Stimulated activated CD4-positive, alpha-beta T cell treated with anti-CD3 and anti-CD28 coated beads, Interleukin-4, amount 100 ng/mL, for 1 hour (primary cell): ENCODE measurements around the gene PCSK5.
A peak's percentile ranks its signal among the peaks of the same experiment; 100 is the strongest.
"Not testable (repeated sequence)": the region's sequence is repeated elsewhere in the genome, so short reads cannot be mapped to it uniquely, and the experiment has no call there.

Experiments
- DNase-seq: peaks from one replicate; pipeline ENCODE4 v3.0.0-alpha.2; 2020

The PCSK5 gene

DNA sequence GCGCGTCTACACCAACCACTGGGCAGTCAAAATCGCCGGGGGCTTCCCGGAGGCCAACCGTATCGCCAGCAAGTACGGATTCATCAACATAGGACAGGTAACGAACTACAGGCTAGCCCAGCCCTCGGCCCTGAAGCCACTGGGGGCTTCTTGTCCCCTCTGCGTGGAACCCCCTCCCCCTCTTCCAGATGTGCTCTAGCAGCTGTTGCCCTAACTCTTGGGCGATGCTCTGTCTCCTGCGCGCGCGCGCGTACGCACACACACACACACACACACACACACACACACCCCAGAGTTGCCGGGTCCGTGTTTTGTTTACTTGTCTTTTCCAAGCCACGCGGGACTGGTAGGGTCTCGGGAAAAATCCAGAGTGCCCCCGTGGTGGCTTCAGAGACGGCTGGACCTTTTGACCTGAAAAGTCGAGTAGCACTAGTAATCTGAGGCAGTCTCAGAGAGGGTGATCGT is 836 bp downstream of the PCSK5 start:
- DNase-seq, result peak; percentile 48

DNA sequence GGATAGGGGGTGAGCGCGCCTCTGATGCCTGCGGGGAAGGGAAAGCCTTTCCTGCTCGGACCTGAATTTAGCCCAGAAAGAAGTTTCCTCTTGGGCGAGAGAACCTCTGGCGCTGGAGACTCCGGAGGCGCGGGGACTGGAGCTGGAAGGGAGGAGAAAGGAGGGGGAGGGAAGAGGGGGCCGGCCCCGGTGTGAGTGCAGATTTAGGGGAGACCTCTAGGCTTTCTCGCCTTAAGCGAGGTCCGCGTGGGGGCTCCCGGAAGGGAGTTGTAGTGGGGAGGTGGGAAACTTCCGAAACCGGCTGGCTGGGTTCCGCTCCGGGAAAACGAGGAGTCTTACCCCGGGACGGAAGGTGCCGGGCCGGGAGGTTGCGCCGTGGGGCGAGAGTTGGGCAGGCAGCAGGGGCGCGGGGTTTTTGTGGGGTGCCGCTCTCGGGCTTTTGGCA is 1.3 kb downstream of the PCSK5 start:
- peak; percentile 16 for DNase-seq

DNA sequence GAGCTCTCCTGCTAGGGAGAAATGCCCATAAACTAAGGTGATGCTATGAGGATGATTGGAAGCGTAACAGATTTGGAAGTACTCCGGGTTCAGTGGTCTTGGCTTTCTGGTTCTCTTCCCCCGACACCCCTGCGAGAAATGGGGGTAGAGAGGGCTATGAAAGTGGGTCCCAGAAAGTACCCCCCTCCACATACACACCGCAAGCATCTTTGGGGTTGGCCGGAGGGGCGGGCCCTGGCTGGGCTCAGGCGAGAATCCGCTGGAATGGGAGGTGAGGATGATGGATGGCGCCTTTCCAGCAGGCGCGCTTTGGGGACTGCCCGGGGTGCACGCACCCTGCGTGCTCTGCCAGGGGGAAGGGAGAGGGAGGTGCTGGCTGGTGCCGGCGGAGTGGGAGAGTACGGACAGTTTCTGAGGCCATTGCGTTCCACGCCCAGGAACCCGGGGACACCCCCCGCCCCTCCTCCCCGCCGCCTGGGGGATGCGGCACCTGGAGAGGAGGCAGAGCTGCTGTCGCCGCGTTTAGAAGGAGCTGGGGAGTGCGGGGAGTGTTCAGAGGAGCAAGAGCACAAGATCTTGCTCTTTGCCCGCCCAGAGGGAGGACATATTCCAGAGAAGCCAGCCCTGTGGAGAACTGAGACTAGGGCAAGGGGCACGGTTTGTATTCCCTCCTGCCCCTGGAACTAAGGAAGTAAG is 1.9 kb downstream of the PCSK5 start:
- peak; percentile 26 for DNase-seq

DNA sequence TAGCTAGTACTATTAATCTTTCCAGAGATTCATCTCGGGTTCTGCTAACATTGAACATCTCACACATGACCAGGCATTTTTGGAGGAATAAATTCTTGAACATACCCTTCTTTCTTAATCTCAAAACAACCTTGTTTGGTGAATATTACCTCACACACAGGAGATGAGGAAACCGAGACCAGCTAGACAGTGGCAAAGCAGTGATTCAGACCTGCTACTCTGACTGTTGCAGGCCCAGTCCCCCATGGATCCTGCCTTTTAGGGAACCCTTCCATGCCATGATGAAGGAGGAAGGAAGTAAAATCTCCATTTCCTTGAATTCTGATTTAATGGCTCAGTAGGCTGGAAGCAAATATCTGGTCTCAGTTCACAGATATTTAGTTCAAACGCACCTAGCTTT is 2.6 kb downstream of the PCSK5 start:
- DNase-seq, result no peak

DNA sequence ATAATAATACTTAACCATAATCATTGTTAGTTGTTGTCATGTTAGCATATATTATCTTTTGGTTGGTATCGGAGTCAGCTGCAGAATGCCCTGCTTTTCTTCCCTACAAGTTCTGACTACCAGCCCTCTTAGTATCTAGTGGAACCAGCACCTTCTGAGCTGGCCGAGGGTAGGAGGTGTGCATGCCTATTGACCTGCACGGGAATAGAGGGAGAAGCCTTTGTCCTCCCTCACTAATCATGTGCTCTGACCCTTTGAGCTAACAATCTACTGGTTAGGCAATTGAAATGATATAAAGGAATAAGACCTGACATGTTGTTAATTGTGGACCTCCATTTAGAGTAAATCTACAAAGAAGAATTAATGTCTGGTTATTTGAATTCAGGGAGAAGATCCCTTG is 4.1 kb downstream of the PCSK5 start:
- DNase-seq, result no peak

DNA sequence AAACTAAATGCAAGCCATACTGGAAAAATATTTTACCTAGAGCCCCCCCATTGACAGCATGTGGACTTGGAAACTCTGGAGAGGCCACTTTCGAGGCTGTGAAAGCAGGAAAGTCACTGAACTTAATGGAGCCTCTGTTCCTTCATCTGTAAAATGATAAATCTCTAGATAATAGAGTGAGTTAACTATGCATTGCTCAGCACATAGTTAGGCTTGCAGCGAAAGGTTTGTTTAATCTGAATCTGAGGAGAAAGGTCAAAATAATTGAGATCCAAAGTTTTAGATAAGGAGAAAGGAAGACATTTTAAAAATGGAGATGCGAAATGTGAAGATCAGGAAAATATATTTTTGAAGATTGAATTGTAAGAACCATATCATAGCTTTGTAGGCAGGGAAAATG is 4.6 kb downstream of the PCSK5 start:
- DNase-seq, result no peak

DNA sequence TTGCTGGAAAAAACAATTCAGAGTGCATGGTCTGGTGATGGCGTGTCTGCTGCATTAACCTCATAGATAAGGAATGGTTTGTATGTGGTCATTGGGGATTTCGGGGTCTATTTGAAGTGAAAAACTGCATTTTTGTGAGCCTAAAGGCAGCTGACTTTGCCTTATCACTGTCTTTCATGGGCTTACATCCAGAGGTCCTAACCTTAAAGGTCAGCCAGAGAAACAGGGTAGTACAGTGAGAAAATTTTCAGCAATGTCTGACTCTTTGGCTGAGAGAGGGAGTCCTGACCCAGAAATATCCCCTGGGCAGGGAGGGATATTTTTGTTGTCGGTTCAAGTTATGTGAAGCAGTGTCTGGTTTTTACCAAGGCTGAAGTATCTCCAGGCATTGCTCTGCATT is 5.7 kb downstream of the PCSK5 start:
- DNase-seq, result no peak

DNA sequence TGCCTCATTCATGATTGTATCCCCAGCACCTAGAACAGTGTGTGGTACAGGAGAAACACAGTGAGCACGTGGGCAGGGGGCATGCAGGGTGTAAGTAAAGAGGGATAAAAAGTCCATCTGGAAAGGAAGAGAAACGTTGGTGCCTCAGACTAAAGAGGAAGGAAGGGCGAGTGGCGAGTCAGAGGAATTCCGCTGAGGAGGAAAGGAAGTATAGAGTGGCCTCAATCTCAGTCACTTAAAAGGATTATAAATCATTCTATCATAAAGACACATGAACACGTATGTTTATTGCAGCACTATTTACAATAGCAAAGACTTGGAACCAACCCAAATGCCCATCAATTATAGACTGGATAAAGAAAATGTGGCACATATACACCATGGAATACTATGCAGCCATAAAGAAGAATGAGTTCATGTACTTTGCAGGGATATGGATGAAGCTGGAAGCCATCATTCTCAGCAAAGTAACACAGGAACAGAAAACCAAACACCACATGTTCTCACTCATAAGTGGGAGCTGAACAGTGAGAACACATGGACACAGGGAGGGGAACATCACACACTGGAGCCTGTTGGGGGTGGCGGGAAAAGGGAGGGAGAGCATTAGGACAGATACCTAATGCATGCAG is 10.5 kb downstream of the PCSK5 start:
- DNase-seq, result not testable (repeated sequence)

DNA sequence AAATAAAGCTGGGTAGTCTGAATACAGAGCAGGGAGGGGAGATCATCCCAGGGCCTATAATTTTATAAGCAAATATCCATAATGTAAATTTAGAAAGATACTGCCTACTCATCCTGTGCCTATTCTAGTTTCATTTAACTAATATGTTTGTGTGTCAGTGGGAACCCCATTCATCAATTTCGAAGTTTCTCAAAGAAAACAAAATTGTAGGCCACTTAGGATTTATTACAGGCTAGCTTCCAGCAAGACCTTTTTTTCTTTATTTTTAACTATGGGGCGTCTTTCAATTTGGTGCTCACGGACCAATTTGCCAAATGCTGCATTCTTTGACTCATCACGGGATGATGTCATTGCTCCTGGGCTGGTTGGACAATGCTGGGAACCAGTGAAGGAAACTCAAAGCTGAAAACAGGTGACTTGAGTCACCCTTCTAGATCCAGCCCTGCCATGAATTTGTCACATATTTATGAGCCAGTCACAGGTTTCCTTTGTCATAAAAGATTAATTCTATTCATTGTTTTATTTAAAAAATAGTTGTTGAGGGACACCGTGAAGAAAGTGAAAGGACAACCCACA is 13.4 kb downstream of the PCSK5 start:
- DNase-seq, result no peak

DNA sequence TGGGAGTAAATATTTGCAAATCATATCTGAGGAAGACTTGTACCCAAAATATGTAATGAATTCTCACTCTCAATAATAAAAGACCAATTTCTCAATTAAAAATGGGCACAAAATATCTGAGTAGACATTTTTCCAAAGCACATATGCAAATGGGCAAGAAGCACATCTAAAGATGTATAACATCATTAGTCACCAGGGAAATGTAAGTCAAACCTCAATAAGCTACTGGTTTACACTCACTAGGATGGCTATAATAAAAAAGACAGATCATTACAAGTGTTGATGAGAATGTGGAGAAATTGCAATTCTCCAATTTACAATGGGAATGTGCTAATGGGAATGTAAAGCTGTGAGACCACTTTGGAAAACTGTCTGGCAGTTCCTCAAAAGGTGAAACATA is 13.9 kb downstream of the PCSK5 start:
- no peak for DNase-seq

DNA sequence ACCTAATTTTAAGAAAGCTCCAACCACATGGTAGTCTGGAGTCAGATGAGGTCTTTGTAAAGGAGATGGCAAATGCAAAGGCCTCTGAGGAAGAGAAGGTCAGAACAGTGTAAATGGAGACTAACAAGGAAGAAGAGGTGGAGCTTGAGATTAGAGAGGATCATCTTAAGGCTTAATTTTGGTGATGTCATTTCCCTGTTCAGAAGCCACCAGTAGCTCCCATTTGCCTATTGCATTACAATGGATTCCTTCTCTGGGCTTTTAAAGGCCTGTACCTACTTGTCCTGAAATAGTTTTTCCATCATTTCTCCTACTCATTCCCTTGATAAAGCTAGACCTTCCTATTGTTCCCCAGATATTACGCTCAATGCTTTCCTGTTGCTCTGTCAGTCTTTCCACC is 16.1 kb downstream of the PCSK5 start:
- no peak for DNase-seq

DNA sequence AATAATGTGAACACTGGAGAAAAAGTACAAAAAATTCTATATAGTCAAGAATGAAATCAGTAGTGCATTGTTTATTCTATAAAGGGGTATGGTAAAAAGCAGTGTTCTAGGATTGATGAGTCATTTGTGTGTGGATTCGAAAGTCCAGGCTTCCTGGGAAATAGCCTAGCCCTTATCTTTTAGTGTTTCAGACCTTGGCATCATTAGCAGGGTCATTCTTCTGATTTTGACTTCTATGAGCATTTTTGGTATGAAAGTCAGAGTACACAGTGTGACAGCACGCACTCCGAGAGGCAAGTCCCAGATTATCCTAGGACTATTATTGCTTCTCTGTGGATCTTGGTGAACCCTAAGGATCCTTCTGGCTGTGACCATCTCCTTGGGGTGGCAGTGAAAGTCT is 16.9 kb downstream of the PCSK5 start:
- DNase-seq, result no peak

DNA sequence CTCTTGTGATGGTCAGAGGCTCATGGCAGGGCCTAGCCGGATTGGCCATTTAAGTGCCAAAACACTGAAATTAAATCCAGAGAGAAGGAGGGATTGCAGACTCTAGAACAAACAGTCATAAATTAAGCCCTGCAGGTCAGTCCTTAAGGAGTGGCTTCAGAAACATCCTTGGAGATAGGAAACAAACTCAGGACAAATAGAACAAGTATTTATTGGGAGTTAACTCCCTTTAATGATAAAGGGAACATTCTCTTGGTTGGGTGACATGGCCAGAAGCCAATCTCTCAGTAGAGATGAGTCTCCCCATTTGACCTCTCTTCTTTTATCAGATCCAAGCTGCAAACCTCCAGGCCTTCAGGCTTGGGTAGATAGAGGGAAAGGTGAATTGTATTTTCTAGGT is 17.4 kb downstream of the PCSK5 start:
- DNase-seq, result no peak

DNA sequence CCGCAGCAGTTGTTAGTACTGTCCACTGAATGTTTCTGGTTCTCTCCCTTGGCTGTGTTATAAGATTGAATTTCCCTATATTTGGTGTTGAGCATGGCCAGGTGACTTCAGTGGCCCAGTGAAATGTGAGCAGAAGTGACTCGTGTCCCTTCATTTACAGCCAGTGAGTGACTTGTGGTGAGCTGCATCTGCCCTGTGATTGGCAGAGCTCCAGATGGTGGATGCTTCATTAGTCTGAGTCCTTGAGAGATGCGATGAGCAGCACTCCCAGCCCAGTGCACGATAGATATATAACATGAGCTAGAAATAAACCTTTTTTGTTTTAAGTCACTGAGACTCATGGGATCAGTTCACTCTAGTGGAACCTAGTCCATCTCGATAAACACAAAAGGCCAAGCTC is 19.3 kb downstream of the PCSK5 start:
- no peak for DNase-seq

DNA sequence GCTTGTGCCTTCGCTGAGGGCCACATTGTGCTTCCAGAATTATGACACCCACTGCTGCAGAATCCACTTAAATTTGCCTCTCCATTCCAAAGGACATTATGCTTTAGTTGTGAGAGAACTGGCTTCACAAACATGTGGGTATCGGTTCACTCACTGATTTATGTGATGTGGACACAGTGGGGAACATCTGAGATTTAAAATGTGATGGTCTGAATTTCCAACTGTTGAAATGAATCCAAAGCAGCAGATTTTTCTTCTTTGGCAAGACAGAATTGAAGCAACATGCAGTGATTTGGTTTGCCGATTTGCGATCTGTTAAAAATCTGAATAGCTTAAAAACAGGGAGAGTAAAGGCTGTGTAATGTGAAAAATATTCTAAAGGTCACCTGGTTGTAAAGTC is 20.3 kb downstream of the PCSK5 start:
- DNase-seq, result no peak

DNA sequence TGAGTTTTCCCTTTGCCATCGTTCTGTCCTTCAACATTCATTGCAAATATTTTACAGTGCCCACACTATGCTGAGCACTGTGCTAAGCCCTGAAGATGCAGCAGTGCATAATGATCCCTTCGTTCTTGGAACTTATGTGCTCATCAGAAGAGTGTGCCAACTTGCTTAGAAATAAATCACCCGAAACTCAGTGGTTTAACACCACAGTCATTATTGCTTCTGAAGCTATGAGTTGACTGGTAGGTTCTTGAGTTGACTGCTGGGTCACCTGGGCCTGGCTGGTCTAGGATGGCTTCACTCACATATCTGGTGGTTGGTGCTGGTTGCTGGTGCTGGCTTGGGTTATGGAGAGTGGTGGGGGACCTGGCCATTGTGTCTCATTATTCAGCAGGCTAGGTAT is 20.9 kb downstream of the PCSK5 start:
- no peak for DNase-seq

DNA sequence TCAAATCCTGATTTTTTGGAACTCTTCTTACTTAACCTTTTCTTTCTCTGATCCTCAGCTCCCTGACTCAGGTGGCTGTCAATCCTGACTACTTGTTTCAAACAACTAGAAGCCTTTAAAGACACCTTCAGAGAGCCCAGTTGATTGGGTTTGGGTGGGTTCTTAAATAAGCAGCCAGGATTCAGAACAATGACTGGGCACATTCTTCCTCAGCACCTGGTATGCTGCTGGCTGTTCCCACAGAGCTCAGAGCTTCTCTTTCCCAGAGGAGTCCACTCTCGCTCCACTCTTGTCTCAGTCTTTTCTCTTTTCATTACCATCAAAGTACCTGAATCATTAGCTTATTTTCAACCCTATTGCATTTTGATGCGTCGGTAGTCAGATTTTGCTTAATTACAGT is 22.5 kb downstream of the PCSK5 start:
- DNase-seq, result no peak

DNA sequence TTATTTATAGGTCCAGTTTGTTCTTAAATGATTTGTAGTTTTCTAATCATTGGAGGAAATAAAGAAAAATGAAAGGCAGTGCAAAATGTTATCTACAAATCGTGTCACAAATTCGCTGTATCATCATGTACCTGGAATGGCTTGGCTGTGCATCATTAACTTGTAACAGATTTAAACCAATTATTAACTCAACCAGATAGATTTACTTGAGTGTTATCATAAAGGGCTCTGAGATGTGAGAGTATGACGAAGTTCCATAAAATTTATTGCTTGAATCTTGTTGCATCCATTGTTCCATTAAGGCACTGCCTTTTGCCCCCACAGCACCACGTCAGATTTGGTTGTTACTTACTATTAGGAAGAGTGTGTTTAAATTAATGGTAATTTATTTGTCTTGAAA is 23.5 kb downstream of the PCSK5 start:
- no peak for DNase-seq

DNA sequence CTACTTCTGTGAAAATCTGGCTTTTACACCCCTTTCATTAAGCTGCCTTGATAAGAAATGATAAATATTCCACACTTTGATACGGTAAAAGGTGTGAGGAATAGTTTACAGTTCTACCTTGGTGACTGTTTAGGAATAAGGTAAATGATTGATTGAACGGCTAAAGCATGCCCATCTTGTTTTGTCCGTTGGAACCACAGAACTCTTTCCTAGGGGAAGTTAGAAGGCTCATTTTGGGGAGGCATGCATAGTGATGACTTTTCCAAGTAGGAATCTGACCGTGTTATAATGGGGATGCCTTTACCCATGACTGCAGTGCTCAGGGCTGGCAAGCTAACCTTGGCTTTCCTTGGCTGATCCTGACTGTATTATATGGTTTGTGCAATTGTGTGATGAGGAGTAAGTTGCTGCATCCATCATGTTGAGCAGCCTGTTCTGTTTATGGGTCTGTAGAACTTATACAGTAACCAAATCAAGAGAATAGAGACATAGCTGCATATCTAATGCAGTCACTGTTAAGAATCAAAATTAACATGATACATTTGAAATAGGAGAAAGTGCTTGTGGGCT is 24.5 kb downstream of the PCSK5 start:
- DNase-seq, result no peak

DNA sequence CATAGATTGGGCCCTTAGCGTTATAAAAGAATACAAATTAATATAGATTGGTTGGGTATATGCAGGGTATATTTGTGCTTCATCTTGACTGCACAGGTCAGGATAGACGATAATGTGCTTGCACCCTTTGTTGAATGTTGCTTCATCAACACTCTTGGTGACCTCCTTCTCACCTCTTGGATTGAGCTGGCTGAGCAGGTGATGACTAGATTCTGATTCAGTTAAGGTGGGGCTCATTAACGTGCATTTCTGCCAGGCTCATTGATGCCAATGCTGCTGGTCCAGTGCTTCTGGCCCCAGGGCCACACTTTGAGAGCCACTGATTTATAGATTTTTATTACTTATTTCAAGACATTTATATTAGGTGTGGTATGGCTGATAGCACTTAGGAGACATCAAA is 27.7 kb downstream of the PCSK5 start:
- no peak for DNase-seq

DNA sequence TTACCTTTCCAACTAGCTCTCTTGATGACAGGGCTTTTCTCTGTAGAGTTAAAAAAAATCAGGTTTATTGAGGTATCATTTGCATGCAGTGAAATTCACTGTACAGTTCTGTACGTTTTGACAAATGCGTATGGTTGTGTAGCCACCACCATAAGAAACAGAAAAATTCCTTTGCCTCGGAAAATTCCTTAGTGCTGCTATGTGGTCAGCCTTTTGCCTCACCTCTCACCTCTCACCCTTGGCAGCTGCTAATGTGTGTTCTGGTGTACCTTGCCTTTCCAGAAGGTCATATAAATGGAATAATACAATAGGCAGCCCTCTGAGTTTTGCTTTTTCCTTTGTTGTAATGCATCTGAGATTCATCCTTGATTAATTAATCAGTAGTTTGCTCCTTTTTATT is 28.4 kb downstream of the PCSK5 start:
- DNase-seq, result no peak

DNA sequence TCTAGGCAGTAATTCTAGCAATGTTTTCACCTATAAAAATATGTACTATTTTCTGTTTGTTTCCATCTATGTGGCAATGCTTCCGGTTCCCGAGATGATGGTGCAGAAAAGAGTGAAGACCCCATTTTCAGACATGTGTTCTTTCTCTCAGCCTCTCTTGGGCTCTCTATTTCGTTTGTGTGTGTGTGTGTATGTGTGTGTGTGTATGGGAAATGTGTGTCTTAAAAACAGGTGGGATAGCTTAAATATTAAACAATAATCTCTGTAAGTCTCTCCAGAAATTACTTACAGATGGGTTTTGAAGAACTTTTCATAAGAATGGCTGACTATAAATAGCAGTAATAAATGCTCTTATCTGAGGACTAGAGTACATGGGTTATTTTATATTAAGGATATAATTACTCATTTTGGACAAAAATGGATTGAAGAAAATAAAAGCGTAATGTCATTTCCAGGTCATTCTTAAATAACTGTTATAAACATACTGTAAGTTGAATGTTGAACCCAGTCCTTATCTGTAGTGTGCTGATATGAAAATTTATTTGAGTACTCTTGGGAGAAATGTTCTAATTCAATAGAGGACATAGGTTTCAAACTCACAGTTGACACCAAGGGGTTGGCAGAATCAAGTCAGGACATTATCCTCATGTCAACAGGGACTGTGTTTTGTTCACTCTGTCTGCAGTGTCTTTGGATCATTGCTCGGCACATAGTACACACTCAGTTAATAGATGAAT is 31.1 kb downstream of the PCSK5 start:
- DNase-seq, result no peak

DNA sequence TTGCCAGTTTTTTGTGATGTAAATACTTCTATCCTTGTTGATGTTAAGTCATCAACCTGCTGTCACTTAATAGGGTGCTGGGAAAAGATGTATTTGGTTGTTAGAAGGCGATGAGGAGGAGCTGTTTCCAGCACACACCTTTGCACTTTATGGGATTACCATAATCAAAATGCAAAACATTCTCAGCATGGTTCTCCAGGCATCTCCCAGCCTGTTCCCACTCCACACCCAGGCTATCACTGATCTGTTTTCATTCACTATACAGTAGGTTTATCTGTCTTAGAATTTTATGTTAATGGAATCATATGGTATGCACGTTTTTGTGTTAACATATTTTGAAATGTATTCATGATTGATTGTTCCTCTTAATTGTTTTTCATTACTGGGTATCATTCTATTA is 35.9 kb downstream of the PCSK5 start:
- DNase-seq, result no peak

DNA sequence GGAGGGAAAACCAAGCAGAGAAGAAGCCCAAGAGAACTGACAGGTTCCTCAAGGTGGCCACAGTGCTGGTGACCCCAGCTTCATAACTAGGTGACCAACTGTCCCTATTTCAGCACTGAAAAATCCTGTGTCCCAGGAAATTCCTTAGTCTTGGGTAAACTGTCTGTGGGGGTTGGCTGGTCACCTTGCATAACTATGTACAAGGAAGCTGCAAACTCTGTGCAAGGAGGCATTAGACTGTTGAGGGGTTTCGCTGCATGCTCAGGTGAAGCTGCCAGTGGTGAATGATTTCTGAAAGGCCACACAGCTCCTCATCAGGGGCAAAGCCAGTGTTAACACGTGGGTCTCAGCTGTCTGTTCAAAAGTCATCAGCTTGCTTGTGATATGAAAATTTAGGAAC is 36.9 kb downstream of the PCSK5 start:
- no peak for DNase-seq
